Sciatic nerve (tissue), 2 donors: ENCODE results near the gene PRAC1. TPM values are rescaled to one million over a fixed set of nuclear protein-coding genes. Genes with fewer than 3 reads are reported as not detected.

Experiments used
- ATAC-seq: fragments of 200-7000 bp; cut with Tn5 transposase; one replicate; pipeline ENCODE4 v1.9.1; 2020; ENCODE audit warnings: mild to moderate bottlenecking, moderate library complexity
- DNase-seq: peaks from one replicate; pipeline ENCODE4 v3.0.0-alpha.2; 2020; ENCODE audit warnings: low spot score
- intact Hi-C: fragments of 100-400 bp; cut with DNase I; formaldehyde crosslinking; loops from one replicate; pipeline ENCODE4 v1.14.2; 2022
- total RNA-seq: library from RNA; stranded (reverse); fragmentation: NEBNext Ultra II Directional; extraction: Animal tissue kit (Norgen Biotek cat#: 25700); gene quantifications from one replicate; pipeline ENCODE4 v1.2.1, GENCODE V29; 2021
- donor health status: DM: no; HTN: no; CAD: no.
- donor health status: DM: no; HTN: no; CAD: no.

Gene PRAC1
- total RNA-seq, 1 donor from 2014 or later, result not detected

DNA sequence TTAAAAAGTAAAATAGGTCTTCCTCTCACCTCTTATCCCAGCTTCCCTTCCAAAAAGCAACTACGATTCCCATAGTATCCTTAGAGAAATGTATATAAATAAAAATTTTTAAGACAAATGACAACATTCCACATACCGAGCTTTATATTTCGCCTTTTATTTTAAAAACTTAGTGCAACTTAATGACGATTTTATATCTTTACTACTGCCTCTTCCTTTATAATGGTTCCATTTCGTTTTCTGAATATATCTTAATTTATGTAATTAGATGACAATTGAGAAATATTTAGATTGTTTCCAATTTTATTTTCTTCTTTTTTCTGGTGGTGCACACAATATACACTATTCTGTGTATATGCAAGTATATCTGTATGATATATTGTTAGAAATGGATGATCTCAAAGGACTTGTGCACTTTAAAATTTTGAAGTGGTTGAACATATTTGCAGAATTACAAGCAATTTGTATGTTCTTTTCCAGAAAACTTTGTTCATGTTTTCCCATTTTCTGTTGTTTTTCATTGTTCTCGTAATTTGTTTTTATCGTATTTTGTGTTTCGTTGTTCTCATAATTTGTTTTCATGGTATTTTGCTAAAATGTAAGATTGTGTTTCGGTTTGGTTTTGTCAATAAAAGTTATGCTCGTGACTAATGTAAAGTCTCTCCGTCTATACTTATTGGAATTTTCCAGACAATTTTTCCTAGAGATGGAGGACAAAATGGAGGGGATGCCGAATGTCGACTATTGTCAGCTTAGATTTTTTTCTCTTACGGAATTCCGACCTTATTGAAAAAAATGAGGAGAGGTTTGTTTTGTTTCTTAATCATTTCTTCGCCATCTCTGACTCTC is 26.6 kb upstream of the PRAC1 start:
- DNase-seq, result no peak
- intact Hi-C loops, result no loop called here
- ATAC-seq, result no peak

DNA sequence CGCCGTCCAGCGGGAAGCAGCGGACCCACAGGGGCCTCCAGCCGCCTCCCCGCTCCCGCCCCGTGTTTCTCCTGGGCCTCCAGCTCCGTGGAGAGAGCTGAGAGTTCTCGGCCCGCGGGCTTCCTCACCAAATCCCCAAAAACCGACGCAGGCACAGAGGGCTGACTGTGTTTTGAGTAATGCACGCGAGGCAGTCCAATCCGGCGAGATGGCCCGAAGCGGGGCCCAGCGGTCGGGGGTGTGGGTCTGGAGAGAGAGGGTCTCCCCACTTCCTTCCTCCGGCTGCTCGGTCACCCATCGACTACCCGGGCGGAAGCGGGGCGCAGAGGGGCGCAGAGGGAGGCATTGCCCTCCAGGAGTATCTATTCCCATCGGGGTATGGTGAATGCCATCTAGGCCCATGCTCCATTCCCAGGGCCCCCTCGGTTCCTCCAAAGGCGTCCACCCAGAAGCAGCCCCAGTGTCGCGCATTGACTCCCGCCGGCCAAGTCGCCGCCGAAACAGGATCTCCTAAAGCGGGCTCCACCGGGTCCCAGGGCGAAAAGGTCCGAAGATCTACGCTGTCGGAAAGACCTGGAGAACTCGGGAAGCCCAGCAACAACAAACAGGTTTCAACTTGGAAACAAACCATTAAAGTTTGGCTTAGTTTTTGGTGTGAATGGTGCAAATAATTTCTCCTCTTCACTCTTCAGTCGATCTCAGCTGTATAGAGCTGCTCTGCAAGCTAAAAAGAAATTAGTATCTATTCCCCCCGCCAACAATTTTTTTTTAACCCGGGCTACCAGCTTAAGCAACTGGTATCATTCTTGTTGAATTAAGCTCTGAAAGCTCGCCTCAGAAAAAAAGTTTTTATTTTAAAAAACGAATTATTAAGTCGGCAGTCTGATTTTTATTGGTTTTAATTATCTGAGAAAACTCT is 25.4 kb upstream of the PRAC1 start:
- intact Hi-C loops, result no loop called here
- DNase-seq (no peak), ATAC-seq (no peak)

DNA sequence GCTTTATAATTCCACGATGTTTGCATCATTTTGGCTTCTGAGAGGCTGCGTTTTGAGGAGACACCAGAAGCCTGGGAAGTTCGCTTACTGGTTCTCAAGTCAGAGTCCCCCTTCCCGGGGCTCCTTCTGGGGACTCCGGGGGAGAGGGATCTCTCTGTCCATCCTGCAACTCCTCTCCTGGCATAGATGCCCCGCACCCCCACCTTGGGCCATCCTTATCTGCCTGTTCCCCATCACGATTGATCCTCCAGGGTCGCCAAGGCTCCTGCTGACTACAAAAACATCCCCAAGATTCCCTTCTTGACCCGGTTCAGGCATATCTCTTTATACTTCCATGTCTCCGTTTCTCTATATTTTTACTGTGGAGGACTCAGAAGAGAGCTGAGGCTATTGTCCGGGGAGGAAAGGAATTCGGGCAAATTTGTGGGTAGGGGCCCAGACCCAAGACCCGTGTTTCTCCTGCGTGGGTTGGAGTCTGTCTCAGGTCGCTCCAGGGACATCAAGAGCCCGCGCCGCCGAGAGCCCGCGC is 24.7 kb upstream of the PRAC1 start:
- no peak for ATAC-seq
- intact Hi-C loops, result no loop called here
- no peak for DNase-seq

DNA sequence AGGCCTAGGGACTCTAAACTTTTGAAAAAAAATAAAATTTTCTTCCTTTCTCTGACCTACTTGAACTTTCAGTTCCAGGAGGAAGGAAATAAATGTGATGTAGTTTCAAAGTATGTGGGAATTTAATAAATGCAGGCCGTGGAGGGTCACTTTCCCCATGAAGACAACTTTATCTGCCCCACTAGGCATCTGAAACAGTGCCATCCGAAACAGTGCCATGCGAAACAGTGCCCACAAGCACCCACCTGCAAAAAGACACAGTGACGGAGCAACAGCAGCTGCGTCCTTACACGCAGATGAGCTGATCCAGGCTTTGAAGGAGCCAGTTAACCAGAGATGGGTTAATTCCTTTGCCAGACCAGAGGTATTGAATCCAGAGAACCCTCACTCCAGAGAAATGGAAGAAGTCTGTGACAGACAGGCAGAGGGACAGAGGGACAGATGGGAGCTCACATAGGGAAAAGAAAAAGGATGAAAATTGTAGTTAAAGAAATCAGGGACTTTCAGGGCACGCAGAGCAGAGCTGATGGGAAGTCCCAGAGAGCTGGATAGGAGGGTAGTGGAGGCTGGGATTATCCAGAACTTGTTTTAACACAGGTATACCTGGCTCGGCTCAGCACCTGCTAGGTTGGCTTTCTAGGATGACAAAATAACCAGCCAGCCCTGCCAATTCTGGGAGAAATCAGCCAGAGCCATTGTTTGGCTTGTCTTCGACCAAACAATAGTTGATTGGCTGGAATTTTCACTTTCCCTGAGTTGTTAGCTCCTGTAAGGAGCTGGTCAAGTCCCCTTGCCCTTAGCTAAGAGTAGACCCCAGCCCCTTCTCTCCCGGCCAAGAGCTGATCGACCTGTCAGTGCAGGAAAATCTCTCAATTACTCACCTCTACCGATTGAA is 23.3 kb upstream of the PRAC1 start:
- DNase-seq (no peak), ATAC-seq (no peak)
- intact Hi-C loops, result no loop called here

DNA sequence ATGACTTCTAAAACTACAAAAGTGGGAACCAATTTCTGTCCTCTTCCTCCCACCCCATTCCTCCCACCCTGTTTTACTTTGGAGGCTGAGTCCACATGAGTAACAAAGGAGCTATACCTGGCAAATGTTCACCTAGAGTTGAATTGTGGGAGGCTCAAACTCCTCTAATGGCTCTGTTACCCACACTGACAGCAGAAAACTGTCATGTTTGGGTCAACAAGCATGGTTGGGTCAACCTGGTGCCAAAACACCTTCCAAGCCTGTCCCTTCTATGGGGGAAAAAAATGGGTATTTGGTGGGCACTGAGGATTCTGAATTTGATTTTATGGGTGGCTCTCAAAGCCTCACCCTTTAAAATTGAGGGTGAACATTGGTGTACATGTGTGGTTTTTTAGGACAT is 18.2 kb upstream of the PRAC1 start:
- ATAC-seq, result no peak
- intact Hi-C loops, result loop anchor here (5.0 kb wide), 1 partner anchor 1527 kb away; no protein-coding TSS in a partner anchor
- DNase-seq, result no peak

DNA sequence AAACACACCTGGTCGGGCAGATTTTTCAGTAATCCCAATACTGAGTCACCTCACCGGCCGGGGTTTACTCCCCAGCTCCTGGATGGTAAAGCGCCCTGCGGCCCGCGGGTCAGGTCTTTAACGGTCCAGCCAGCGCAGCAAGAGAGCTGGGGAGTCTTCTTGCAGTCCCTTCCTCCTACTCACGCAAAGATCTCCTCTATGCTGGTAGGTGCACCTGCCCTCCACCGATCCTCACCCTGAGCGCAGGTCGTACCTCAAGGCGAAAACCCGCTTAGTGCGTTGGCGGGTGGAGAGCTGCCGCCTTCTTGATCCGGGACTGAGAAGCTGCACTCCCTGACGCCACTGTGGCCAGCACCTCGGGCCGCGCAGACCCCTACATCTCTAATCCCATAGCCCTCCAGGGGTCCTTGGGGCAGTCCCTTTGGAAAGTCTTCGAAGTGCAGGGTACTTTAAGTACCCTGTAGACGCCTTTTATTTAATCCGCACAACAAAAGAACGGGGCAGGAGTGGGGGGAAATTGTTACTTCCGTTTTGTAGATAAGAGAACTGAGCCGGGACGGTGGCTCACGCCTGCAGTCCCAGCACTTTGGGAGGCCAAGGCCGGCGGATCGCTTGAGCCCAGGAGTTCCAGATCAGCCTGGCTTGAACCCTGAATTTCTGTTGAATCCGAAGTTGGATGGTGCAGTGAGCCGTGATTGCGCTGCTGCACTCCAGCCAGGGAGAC is 16.6 kb upstream of the PRAC1 start:
- intact Hi-C loops, result no loop called here
- DNase-seq (no peak), ATAC-seq (no peak)

DNA sequence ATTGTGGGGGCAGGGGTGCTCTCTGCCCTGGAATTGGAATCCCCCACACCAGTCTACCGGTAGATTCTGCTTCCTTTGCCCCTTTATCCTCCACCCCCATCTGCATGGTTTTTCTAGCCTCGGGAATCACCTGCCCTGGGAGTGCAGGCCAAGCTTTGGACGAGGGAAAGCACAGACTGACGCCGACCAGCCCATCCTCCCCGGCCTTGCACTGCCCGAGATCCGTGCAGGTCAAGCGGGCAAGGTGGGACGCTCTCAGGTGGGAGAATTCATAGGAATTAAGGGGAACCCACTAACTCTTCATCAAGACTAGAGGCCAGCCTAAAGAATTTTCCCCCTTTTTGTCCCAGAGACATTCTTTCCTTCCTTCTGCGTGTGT is 16.1 kb upstream of the PRAC1 start:
- DNase-seq (no peak), ATAC-seq (no peak)
- intact Hi-C loops, result no loop called here

DNA sequence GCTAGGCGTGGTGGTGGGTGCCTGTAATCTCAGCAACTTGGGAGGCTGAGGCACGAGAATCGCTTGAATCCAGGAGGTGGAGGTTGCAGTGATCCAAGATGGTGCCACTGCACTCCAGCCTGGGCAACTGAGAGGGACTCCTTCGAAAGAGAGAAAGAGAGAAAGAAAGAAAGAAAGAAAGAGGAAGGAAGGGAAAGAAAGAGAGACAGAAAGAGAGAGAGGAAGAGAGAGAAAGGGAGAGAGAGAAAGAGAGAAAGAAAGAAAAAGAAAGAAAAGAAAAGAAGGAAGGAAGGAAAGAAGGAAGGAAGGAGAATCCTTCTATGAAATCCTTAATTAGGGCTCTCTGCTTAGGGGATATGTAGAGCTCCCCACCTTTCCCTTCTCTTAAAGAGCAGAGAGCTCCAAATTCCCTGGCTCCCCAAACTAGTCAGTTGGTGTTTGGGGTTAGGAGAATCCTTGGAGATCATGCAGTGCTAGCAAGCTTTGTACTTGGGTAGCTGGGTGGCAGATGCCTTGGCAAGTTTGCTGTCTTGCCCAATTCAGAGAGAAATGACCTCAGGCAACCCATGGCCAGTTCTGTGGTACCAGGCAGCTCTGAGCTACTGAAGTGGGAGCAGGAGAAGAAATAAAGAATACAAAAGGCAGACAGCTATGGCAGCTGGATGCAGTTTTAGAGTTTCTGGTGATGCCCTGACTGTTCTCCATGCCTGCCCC is 15.2 kb upstream of the PRAC1 start:
- ATAC-seq (no peak), DNase-seq (no peak)
- intact Hi-C loops, result no loop called here

DNA sequence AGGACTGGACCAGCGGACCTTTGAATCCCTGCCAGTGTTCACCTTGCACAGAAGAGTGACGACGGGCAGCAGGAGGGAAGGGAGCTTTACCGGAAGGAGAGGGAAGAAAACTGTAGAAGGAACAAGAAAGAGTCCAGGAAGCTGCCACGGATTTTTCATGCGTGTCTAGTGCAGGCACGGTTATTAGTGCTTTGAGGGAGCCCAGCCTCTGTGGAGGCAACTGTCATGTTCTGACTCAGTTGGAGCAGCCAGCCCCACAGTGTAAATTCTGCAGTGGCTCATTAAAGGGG is 12.7 kb upstream of the PRAC1 start:
- DNase-seq, result no peak
- no peak for ATAC-seq
- intact Hi-C loops, result no loop called here

DNA sequence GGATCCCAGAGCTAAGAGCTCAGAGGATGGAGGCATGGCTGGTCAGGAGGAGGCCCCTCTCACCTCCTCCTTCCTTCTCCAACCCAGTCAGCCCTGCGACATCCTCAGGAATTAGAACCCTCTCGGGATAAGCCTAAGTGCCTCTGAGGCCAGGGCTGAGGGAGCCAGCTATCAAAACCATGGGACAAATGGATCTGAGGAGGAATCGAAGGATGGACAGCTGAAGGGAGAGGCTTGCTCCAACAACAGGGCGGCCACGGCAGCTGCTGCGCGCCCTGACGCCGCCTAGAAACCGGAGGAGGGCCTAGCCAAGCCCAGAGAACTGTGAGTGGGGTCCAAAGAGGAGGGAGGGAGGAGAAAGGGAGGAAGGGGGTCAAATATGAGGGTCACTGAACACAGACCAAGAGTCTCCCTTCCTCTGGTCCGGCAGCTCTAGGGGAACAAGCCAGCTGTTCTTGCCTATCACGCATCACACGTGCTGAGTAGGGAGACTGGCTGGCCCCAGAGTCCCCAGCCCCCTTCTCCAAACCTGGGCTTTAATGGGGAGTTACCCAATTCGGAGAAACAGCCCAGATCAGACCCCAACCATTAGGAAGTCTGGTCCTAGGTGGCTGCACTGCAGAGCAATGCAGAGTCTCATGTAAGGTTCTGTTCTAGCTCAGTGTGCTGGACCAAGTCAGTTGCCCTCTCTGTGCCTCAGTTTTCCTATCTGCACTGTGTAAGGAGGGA is 12.2 kb upstream of the PRAC1 start:
- ATAC-seq (no peak), DNase-seq (no peak)
- intact Hi-C loops, result loop anchor here (5.0 kb wide), 1 partner anchor 882 kb away; the partner anchor contains the start of gene SP6

DNA sequence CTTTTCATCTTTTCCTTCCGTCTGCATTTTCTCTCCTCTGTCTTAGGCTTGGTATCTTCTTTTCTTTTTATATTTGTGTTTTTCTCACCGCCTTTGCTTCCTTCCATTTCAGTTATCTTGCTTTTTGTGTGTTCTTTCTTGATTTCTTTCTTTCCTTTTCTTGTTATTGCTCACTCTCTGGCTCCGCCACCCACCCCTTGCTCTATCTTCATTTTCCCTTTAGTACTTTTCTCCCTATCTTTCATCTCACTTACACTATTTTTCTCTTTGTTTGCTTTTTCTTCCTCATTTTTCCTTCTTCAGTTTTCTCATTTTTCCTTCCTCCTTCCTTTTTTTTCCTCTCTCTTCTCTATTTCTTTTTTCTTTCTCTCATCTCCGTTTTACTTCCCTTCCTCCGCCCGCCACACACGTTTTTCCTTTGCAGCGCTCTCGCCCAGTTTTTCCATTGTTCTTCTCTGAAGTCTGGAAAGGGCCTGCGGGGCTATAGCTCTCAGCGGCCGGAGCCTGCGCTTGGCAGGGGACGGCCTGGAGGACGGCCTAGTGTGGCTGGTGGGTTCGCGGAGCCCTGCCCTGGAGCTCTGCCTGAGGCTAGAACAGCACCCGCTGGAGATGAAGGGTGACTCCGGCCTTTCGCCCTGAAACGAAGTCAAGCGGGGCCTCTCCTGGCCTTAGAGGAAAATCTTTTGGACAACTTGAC is 11.5 kb upstream of the PRAC1 start:
- no peak for ATAC-seq
- DNase-seq, result no peak
- intact Hi-C loops, result loop anchor here (5.0 kb wide), 1 partner anchor 881 kb away; the partner anchor contains the start of gene SP6

DNA sequence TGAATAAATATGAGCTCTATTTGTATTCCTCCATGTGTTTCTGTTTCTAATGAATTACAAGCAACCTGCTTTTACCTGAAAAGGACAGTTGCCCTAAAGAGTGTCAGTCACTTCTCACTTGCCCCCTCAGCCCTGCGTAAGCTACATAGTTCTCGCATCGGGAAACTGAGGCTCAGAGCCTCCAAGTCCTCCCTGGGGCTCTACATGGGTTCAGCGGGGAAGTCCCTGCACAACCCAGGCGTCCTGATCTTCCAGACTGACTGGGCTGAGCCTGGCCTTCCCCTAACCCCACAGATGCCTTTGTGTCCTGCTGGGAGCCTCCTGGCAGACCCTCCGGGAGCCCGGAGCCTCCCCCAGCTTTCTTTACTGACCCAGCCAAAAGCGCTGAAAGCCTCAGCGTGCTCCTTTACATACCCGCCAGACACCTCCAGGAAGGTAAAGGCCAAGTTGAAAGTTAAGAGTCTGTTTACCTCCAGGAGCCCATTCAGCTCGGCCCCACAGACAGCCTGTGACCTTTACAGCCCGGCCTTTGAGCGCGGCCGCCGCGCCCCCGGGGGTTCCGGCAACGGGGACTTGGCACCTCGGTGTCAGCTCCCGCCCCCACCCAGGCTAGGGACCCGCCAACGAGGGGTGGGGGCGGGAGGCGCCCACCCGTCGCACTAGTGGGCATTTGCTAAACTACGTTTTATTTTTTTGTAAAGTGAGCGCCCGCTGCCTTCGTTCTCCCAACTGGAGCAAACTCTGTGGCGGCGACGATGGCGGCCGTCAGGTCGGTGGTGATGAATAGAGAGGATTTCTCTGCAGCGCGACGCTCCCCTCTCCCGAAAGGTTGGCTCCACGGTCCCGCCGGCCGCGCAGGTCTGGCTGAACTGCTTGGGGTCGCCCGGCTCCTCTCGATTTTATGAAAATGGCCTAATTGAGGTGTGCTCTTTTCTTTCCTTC is 10.6 kb upstream of the PRAC1 start:
- DNase-seq, result no peak
- ATAC-seq, result no peak
- intact Hi-C loops, result loop anchor here (5.0 kb wide), 1 partner anchor 881 kb away; the partner anchor contains the start of gene SP6

DNA sequence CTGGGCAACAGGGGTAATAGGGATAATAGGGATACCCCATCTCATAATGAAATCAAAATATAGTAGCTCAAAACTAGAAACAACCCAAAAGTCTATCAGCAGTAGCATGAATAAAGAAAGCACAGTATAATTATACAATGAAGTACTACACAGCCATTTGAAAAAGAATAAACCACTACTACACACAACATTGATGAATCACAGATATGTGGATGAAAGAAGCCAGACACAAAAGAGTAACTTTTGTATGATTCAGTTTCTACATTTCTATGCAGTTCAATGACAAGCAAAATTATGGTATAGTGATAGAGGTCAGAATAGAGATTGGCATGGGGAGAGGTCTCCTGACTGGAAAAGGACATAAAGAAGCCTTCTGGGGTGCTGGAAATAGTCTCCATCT is 9.0 kb upstream of the PRAC1 start:
- no peak for ATAC-seq
- no peak for DNase-seq
- intact Hi-C loops, result loop anchor here (5.0 kb wide), 1 partner anchor 879 kb away; the partner anchor contains the start of gene SP6

DNA sequence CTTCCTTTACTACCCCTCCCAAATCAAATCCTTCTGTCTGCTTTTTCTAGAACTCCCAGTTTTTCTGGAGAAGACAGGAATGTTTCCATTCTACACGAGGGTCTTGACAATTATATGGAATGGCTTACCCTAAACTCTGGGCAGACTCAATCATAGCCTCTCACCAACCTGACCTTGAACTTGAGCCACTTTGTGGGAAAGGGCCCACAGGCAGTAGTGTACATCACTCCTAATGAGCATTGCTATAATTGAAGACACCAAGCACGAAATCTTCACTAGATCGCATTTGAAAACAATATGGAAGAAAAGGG is 7.9 kb upstream of the PRAC1 start:
- no peak for ATAC-seq
- intact Hi-C loops, result loop anchor here (5.0 kb wide), 1 partner anchor 878 kb away; the partner anchor contains the start of gene SP6
- DNase-seq, result no peak
